Upper lobe of right lung (tissue), 1 donor: ENCODE measurements around the gene BICC1. TPM values are rescaled to one million over a fixed set of nuclear protein-coding genes. Genes with fewer than 3 reads are reported as not detected.

Experiments used
- ATAC-seq: fragments of 200-7000 bp; cut with Tn5 transposase; one replicate; pipeline ENCODE4 v1.9.1; 2020; ENCODE audit warnings: mild to moderate bottlenecking, moderate library complexity
- DNase-seq: peaks from one replicate; pipeline ENCODE4 v3.0.0-alpha.2; 2020
- H3K27ac ChIP-seq: fragments of 200-600 bp; one replicate; pipeline ENCODE4 v1.8.0; 2022
- H3K27me3 ChIP-seq: fragments of 200-600 bp; one replicate; pipeline ENCODE4 v1.8.0; 2022; ENCODE audit warnings: mild to moderate bottlenecking
- H3K36me3 ChIP-seq: fragments of 200-600 bp; one replicate; pipeline ENCODE4 v1.8.0; 2022
- H3K4me1 ChIP-seq: fragments of 200-600 bp; one replicate; pipeline ENCODE4 v1.8.0; 2022
- H3K4me3 ChIP-seq: fragments of 200-600 bp; one replicate; pipeline ENCODE4 v1.8.0; 2022; ENCODE audit warnings: mild to moderate bottlenecking
- H3K9me3 ChIP-seq: fragments of 200-600 bp; one replicate; pipeline ENCODE4 v1.8.0; 2022
- intact Hi-C: fragments of 100-400 bp; cut with DNase I; formaldehyde crosslinking; loops from one replicate; pipeline ENCODE4 v1.11.0; 2022
- total RNA-seq: library from RNA; stranded (reverse); fragmentation: NEBNext Ultra II Directional; extraction: Animal tissue kit (Norgen Biotek cat#: 25700); gene quantifications from one replicate; pipeline ENCODE4 v1.2.1, GENCODE V29; 2021
- TF ChIP-seq, protein P1 (sequence below): fragments of 200-600 bp; IDR thresholded peaks from one replicate; pipeline ENCODE4 v1.8.0; 2022; ENCODE audit warnings: antibody characterized with exemption
- donor health status: DM: no; HTN: yes; CAD: no; lungs with severe emphysema.

Gene BICC1
- total RNA-seq, 1 donor from 2014 or later, result 9.2 TPM

DNA sequence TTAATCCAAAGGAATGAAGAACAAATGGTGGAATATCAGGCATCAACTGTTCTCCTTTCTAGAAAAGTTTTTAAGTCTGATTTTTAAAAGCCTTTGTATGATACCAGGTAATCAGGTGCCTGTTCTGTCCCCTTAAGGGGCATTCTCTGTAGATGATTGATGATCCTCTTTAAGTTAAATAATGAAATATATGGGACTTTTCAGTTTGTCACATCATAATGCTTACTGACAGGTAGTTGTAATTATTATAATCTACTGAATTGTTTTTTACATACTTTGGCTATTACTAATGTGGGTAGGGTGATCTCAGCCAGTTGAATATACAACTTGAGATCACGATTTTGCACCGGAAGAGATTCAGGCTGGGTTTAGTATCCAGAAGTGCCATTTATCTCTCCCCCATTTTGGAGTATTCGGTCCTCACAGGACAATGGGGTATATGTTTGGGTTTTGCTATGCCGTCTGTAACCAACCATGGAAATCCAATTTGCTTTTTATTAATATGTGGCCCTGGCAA is 330.2 kb downstream of the BICC1 start:
- Histone ChIP-seq H3K36me3 (no peaks in the 10 kb centered on the region), H3K27ac (no peak overlapping the region), H3K27me3 (no peaks in the 10 kb centered on the region), H3K9me3 (no peaks in the 10 kb centered on the region), H3K4me3 (no peak overlapping the region), H3K4me1 (no peaks in the 10 kb centered on the region)
- ATAC-seq (no peak), DNase-seq (no peak)
- TF ChIP-seq, protein P1, sequence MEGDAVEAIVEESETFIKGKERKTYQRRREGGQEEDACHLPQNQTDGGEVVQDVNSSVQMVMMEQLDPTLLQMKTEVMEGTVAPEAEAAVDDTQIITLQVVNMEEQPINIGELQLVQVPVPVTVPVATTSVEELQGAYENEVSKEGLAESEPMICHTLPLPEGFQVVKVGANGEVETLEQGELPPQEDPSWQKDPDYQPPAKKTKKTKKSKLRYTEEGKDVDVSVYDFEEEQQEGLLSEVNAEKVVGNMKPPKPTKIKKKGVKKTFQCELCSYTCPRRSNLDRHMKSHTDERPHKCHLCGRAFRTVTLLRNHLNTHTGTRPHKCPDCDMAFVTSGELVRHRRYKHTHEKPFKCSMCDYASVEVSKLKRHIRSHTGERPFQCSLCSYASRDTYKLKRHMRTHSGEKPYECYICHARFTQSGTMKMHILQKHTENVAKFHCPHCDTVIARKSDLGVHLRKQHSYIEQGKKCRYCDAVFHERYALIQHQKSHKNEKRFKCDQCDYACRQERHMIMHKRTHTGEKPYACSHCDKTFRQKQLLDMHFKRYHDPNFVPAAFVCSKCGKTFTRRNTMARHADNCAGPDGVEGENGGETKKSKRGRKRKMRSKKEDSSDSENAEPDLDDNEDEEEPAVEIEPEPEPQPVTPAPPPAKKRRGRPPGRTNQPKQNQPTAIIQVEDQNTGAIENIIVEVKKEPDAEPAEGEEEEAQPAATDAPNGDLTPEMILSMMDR, result no peak
- intact Hi-C loops, result no loop called here

DNA sequence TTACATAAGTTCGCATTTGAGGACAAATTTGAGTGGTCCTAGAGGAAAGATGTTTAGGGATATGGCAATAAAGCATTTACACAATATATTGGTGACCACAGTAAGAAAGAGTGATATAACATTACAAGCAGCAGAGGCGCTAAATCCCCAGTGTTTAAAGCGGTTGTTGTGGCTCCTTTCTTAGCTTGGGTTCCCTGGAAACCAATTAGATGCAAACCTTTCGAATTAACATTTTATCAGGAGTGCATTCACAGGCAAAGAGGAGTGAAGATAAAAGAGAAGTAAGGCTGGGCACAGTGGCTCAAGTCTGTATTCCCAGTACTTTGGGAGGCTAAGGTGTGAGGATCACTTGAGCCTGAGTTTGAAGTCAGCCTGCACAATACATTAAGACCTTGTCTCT is 331.1 kb downstream of the BICC1 start:
- no peak overlapping the region for H3K27ac ChIP-seq
- intact Hi-C loops, result no loop called here
- TF ChIP-seq, protein P1, result no peak
- no peaks in the 10 kb centered on the region for H3K4me1 ChIP-seq
- no peaks in the 10 kb centered on the region for H3K36me3 ChIP-seq
- no peaks in the 10 kb centered on the region for H3K9me3 ChIP-seq
- H3K4me3 ChIP-seq, result no peak overlapping the region
- no peak for DNase-seq
- H3K27me3 ChIP-seq, result no peaks in the 10 kb centered on the region
- ATAC-seq, result no peak

DNA sequence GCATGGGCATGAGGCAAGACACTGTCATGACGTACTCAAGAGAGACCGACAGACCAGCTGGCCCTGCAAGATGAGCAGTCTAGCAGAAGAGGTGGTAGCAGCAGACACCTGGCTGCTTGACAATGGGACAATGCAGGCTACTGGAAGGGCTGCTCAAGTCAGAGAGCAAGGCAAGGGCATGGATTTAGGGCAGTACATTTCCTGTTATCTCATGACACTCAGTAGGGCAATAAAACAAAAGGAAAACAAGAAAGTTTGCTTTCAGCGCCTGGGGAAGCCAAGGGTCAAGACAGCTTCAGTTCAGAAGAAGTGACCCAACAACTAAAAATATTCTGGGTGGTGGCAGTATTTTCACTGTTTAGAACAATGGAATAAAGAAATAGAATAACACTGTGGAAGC is 332.0 kb downstream of the BICC1 start:
- H3K36me3 ChIP-seq, result no peaks in the 10 kb centered on the region
- H3K27ac ChIP-seq, result no peak overlapping the region
- intact Hi-C loops, result no loop called here
- H3K4me3 ChIP-seq, result no peak overlapping the region
- H3K9me3 ChIP-seq, result no peaks in the 10 kb centered on the region
- ATAC-seq, result peak; percentile 10
- H3K27me3 ChIP-seq, result no peaks in the 10 kb centered on the region
- TF ChIP-seq, protein P1, result no peak
- DNase-seq, result no peak
- H3K4me1 ChIP-seq, result no peaks in the 10 kb centered on the region

DNA sequence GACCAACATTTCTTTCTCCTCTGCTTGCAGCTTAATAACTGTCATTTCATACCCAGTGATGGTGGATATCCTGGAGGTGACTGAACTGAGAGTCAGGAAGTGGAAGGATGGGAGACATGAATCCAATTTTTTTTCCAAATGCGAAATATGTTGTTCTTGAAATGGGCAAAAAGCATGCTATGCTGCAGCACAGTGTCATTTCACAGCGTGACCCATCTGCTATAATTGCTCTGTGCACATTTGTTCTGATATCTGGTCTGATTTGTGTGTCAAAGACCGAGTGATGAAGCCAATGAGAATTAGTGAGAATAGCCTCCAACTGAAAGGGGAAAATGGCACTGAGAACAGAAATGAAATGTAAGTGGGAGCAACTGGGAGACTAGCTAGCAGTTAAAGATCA is 334.2 kb downstream of the BICC1 start:
- H3K27me3 ChIP-seq, result no peaks in the 10 kb centered on the region
- intact Hi-C loops, result no loop called here
- no peaks in the 10 kb centered on the region for H3K36me3 ChIP-seq
- no peak for DNase-seq
- ATAC-seq, result no peak
- H3K4me1 ChIP-seq, result no peaks in the 10 kb centered on the region
- H3K9me3 ChIP-seq, result no peaks in the 10 kb centered on the region
- TF ChIP-seq, protein P1, result no peak
- no peak overlapping the region for H3K27ac ChIP-seq
- H3K4me3 ChIP-seq, result no peak overlapping the region

DNA sequence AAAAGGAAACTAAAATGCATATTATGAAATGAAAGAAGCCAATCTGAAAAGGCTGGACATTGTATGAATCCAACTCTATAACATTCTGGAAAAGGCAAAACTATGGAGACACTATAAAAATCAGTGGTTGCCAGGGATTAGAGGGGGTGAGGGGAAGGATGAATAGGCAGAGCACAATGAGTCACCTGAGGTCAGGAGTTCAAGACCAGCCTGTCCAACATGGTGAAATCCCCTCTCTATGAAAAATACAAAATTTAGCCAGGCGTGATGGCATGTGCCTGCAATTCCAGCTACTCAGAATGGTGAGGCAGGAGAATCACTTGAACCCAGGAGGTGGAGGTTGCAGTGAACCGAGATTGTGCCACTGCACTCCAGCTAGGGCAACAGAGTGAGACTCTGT is 338.9 kb downstream of the BICC1 start:
- DNase-seq (no peak), ATAC-seq (no peak)
- intact Hi-C loops, result no loop called here
- TF ChIP-seq, protein P1, result no peak
- no peak overlapping the region for H3K27ac ChIP-seq
- no peaks in the 10 kb centered on the region for H3K9me3 ChIP-seq
- H3K36me3 ChIP-seq, result no peaks in the 10 kb centered on the region
- H3K4me3 ChIP-seq, result no peak overlapping the region
- H3K27me3 ChIP-seq, result no peaks in the 10 kb centered on the region
- peaks cover under 1% of the 10 kb centered on the region for H3K4me1 ChIP-seq

DNA sequence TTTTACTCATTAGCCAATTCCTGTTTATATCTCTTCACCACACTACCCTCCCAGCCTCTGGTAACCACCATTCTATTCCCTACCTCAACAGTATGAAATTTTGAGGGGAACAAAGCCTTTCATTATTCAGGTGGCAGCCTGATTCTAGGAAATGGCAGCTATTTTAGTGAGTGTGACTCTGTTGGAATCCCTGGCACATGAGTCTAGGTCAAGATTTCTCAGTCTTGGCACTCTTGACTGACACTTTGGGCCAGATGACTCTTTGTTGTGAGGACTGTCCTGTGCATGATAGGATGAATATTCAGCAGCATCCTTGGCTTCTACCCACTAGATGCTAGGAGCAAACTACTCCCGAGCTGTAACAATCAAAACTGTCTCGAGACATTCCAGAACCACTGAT is 341.0 kb downstream of the BICC1 start:
- H3K27me3 ChIP-seq, result no peaks in the 10 kb centered on the region
- H3K9me3 ChIP-seq, result no peaks in the 10 kb centered on the region
- no peak overlapping the region for H3K27ac ChIP-seq
- H3K36me3 ChIP-seq, result no peaks in the 10 kb centered on the region
- DNase-seq (no peak), ATAC-seq (no peak)
- no peak overlapping the region for H3K4me3 ChIP-seq
- H3K4me1 ChIP-seq, result peaks cover 10% of the 10 kb centered on the region
- intact Hi-C loops, result no loop called here
- TF ChIP-seq, protein P1, result no peak
